Uterus (tissue), 4 donors: ENCODE results near the gene MUSTN1. TPM values are rescaled to one million over a fixed set of nuclear protein-coding genes. Genes with fewer than 3 reads are reported as not detected.

Experiments
- DNase-seq, 2 donors: peaks; one replicate each; pipeline ENCODE4 v3.0.0-alpha.2; 2019 to 2020
- H3K27ac ChIP-seq, 2 donors: fragments of 200-600 bp; sonication (generic); 1 replicate in 1 of 2; 2 replicates in 1 of 2; pipeline ENCODE4 v1.5.1; 2016 to 2018
- H3K27me3 ChIP-seq, 2 donors: fragments of 200-600 bp; sonication (generic); one replicate each; pipeline ENCODE4 v1.5.1; 2018 to 2019; ENCODE audit warnings: control low read depth in 1 of 2
- H3K36me3 ChIP-seq, 2 donors: fragments of 200-600 bp; sonication (generic); one replicate each; pipeline ENCODE4 v1.5.1; 2019; ENCODE audit warnings: control low read depth in 1 of 2
- H3K4me1 ChIP-seq, 2 donors: fragments of 200-600 bp; sonication (generic); one replicate each; pipeline ENCODE4 v1.5.1; 2018 to 2019; ENCODE audit warnings: control low read depth in 1 of 2
- H3K4me3 ChIP-seq, 2 donors: fragments of 200-600 bp; sonication (generic); 1 replicate in 1 of 2; 2 replicates in 1 of 2; pipeline ENCODE4 v1.5.1; 2018 to 2019; ENCODE audit warnings: mild to moderate bottlenecking in 1 of 2
- H3K9me3 ChIP-seq, 2 donors: fragments of 200-600 bp; sonication (generic); one replicate each; pipeline ENCODE4 v1.5.1; 2019; ENCODE audit warnings: control low read depth in 1 of 2
- CTCF ChIP-seq, 4 experiments: fragments of 200-600 bp in 2 of 4; fragments of 450-650 bp in 2 of 4; sonication (generic) in 2 of 4; IDR thresholded peaks; one replicate each; pipeline ENCODE4 v1.5.1; 2016 to 2019; ENCODE audit warnings: antibody characterized with exemption in 4 of 4, mild to moderate bottlenecking in 2 of 4, moderate library complexity in 1 of 4
- POLR2A ChIP-seq, 2 donors: fragments of 450-650 bp; IDR thresholded peaks; one replicate each; pipeline ENCODE4 v1.6.1; 2016; ENCODE audit warnings: antibody characterized with exemption in 2 of 2, mild to moderate bottlenecking in 1 of 2, moderate library complexity in 1 of 2
- intact Hi-C: fragments of 100-400 bp; cut with DNase I; formaldehyde crosslinking; loops from one replicate; pipeline ENCODE4 v1.15.1; 2023; ENCODE audit warnings: low total_unique reads
- total RNA-seq, 4 donors: library from RNA; depleted of rRNA in 3 of 4; stranded (reverse); fragments of >200 nt in 3 of 4; gene quantifications; one replicate each; pipeline versions ENCODE4 v1.1.0 to v1.2.4, GENCODE V29; 2014 to 2023
- donor health status: DM: yes; HTN: yes; CAD: no.

MUSTN1 gene
- total RNA-seq, 4 donors from 2014 or later: 1.8 to 35.2 (median 8.7) TPM; not detected in 1

DNA sequence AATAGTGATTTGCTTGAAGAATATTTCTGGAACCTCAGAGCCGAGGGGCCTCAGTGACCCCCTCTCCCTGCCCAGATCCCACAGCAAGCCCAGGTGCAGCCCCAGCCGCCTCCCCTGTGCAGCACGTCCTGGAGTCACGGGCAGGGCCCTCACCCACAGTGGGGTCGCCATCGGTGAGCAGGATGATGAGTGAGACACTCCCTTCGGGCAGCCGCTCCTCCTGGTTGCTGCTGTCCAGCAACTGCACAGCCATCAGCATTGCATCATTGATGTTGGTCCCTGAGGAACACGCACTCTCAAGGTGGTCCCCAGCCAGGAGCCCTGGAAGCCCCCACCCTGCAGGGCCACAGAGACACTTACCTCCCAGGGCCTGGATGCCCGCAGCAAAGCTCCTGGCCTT, 10.8 kb downstream of the MUSTN1 start:
- no peaks in the 10 kb centered on the region for H3K36me3 ChIP-seq
- no peaks in the 10 kb centered on the region for H3K27me3 ChIP-seq
- no peak overlapping the region for H3K27ac ChIP-seq
- TF ChIP-seq POLR2A (IDR thresholded peaks at IDR 0.05) (no peak), CTCF (IDR thresholded peaks at IDR 0.05) (no peak)
- H3K4me1 ChIP-seq: no peaks in the 10 kb centered on the region
- no peaks in the 10 kb centered on the region for H3K9me3 ChIP-seq
- DNase-seq: no peak
- intact Hi-C loops: no loop called here
- H3K4me3 ChIP-seq: no peak overlapping the region

DNA sequence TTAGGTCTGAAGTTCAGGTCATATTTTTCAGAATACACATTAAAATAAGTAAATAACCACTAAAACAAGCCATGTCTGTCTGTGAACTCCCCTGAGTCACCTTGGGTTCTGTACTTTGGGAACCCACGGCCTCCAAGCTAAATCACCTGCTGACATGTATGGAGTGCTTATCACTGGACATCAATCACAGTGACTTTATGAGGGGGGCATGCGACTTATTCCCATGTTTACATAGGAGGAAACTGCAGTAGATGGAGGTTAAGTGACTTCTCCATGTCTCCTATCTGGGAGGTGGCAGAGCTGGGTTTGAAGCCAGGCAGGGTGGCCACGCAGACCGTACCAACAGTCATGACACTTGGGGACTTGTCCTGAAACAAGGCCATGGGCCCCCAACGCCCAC, 12.5 kb downstream of the MUSTN1 start:
- DNase-seq: no peak
- TF ChIP-seq POLR2A (IDR thresholded peaks at IDR 0.05): no peak
- TF ChIP-seq CTCF (IDR thresholded peaks at IDR 0.05): no peak
- intact Hi-C loops: no loop called here
- no peaks in the 10 kb centered on the region for H3K36me3 ChIP-seq
- no peak overlapping the region for H3K27ac ChIP-seq
- no peaks in the 10 kb centered on the region for H3K9me3 ChIP-seq
- H3K4me1 ChIP-seq: no peaks in the 10 kb centered on the region
- no peaks in the 10 kb centered on the region for H3K27me3 ChIP-seq
- H3K4me3 ChIP-seq: no peak overlapping the region

GRCh38 chr3:52820736-52821135, 14.1 kb downstream of the MUSTN1 start:
- Histone ChIP-seq H3K4me3 (no peak overlapping the region), H3K27ac (no peak overlapping the region), H3K9me3 (no peaks in the 10 kb centered on the region), H3K4me1 (no peaks in the 10 kb centered on the region), H3K36me3 (no peaks in the 10 kb centered on the region), H3K27me3 (no peaks in the 10 kb centered on the region)
- no peak for DNase-seq
- peak in 1 of 4 experiments; percentile 5 for TF ChIP-seq CTCF (IDR thresholded peaks at IDR 0.05)
- no peak for TF ChIP-seq POLR2A (IDR thresholded peaks at IDR 0.05)
- intact Hi-C loops: no loop called here

DNA sequence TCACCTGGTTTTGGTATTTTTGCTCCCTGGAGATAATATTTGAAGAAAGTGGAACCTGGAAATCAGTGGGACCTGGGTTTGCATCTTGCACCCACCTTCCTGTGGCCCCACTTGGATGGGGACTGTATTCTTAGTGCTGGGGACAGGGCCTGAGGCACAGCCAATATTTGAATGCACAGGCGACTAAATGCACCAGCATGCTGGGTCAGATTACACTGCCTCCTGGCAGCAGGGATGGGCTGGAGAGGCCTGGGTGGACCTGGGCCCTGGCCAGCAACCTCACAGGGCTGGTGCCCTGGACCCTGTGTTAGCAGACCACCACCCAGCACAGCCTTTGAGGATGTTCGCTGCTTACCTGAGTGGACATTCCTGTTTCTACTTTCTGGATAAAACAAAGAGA, 14.9 kb downstream of the MUSTN1 start:
- no peak for DNase-seq
- Histone ChIP-seq H3K27ac (no peak overlapping the region), H3K27me3 (no peaks in the 10 kb centered on the region), H3K36me3 (no peaks in the 10 kb centered on the region), H3K4me3 (no peak overlapping the region), H3K4me1 (no peaks in the 10 kb centered on the region), H3K9me3 (no peaks in the 10 kb centered on the region)
- TF ChIP-seq CTCF (IDR thresholded peaks at IDR 0.05) (no peak), POLR2A (IDR thresholded peaks at IDR 0.05) (no peak)
- intact Hi-C loops: no loop called here

DNA sequence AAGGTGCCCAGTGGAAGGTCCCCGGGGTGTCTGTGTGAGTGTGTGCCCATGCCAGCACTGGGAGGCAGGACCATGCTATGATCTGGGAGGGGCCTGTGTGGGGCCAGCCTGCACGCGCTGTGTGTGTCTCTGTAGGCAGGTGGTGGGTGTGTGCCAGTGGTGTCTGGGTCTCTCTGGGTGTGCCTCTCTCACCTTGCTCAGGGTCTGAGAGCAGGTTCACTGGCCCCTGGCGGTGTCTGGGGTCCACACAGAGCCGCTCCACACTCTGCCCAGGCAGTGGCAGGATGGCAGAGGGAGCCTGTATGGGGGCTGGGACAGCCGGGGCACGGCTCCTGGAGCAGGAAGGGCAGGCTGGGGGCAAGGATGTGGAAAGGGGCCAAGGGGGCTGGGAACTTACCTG, 17.0 kb downstream of the MUSTN1 start:
- no peaks in the 10 kb centered on the region for H3K9me3 ChIP-seq
- intact Hi-C loops: no loop called here
- H3K27me3 ChIP-seq: no peaks in the 10 kb centered on the region
- H3K27ac ChIP-seq: no peak overlapping the region
- TF ChIP-seq POLR2A (IDR thresholded peaks at IDR 0.05): no peak
- TF ChIP-seq CTCF (IDR thresholded peaks at IDR 0.05): no peak
- no peaks in the 10 kb centered on the region for H3K36me3 ChIP-seq
- H3K4me3 ChIP-seq: no peak overlapping the region
- no peaks in the 10 kb centered on the region for H3K4me1 ChIP-seq
- DNase-seq: no peak
